ENCODE data around the gene MAK. TPM values are rescaled to one million over a fixed set of nuclear protein-coding genes. Genes with fewer than 3 reads are reported as not detected.
"Not testable (repeated sequence)": the region's sequence is repeated elsewhere in the genome, so short reads cannot be mapped to it uniquely, and the experiment has no call there.

The MAK gene
- total RNA-seq, 1 donor from 2014 or later = 0.17 TPM

GRCh38 chr6:10874207-10874606 lies 35.9 kb upstream of the MAK start:
- DNase-seq (ENCODE audit: low read depth) = no peak
- Histone ChIP-seq H3K27me3 (ENCODE audit: control insufficient read depth, insufficient read depth, low read length) (no peaks in the 10 kb centered on the region), H3K36me3 (ENCODE audit: control insufficient read depth, insufficient read depth, low read length) (no peaks in the 10 kb centered on the region), H3K4me3 (ENCODE audit: low read depth, low read length) (no peak overlapping the region)
- no peak for TF ChIP-seq CTCF (IDR thresholded peaks at IDR 0.05; ENCODE audit: insufficient read depth, low read length, poor library complexity, severe bottlenecking)

GRCh38 chr6:10873374-10873773 lies 35.0 kb upstream of the MAK start:
- Histone ChIP-seq H3K36me3 (ENCODE audit: control insufficient read depth, insufficient read depth, low read length) (no peaks in the 10 kb centered on the region), H3K27me3 (ENCODE audit: control insufficient read depth, insufficient read depth, low read length) (no peaks in the 10 kb centered on the region), H3K4me3 (ENCODE audit: low read depth, low read length) (no peak overlapping the region)
- TF ChIP-seq CTCF (IDR thresholded peaks at IDR 0.05; ENCODE audit: insufficient read depth, low read length, poor library complexity, severe bottlenecking) = no peak
- DNase-seq (ENCODE audit: low read depth) = no peak

- no peaks in the 10 kb centered on the region for H3K27me3 ChIP-seq (ENCODE audit: control insufficient read depth, insufficient read depth, low read length)
- H3K36me3 ChIP-seq (ENCODE audit: control insufficient read depth, insufficient read depth, low read length) = no peaks in the 10 kb centered on the region
- no peak overlapping the region for H3K4me3 ChIP-seq (ENCODE audit: low read depth, low read length)
- DNase-seq (ENCODE audit: low read depth) = no peak
- TF ChIP-seq CTCF (IDR thresholded peaks at IDR 0.05; ENCODE audit: insufficient read depth, low read length, poor library complexity, severe bottlenecking) = no peak
These were observed 29.6 kb upstream of the MAK start for GRCh38 chr6:10867952-10868351.

- not testable (repeated sequence) for H3K27me3 ChIP-seq (ENCODE audit: control insufficient read depth, insufficient read depth, low read length); DNase-seq (ENCODE audit: low read depth); H3K36me3 ChIP-seq (ENCODE audit: control insufficient read depth, insufficient read depth, low read length); H3K4me3 ChIP-seq (ENCODE audit: low read depth, low read length)
These were observed 28.4 kb upstream of the MAK start for GRCh38 chr6:10866709-10867108.

GRCh38 chr6:10863031-10863430 lies 24.7 kb upstream of the MAK start:
- not testable (repeated sequence) for H3K4me3 ChIP-seq (ENCODE audit: low read depth, low read length); H3K36me3 ChIP-seq (ENCODE audit: control insufficient read depth, insufficient read depth, low read length); DNase-seq (ENCODE audit: low read depth); H3K27me3 ChIP-seq (ENCODE audit: control insufficient read depth, insufficient read depth, low read length)

GRCh38 chr6:10862361-10862760 lies 24.0 kb upstream of the MAK start:
- DNase-seq (ENCODE audit: low read depth) = no peak
- Histone ChIP-seq H3K27me3 (ENCODE audit: control insufficient read depth, insufficient read depth, low read length) (no peaks in the 10 kb centered on the region), H3K4me3 (ENCODE audit: low read depth, low read length) (no peak overlapping the region), H3K36me3 (ENCODE audit: control insufficient read depth, insufficient read depth, low read length) (no peaks in the 10 kb centered on the region)
- TF ChIP-seq CTCF (IDR thresholded peaks at IDR 0.05; ENCODE audit: insufficient read depth, low read length, poor library complexity, severe bottlenecking) = no peak

GRCh38 chr6:10861086-10861485 lies 22.7 kb upstream of the MAK start:
- Histone ChIP-seq H3K36me3 (ENCODE audit: control insufficient read depth, insufficient read depth, low read length) (no peaks in the 10 kb centered on the region), H3K27me3 (ENCODE audit: control insufficient read depth, insufficient read depth, low read length) (no peaks in the 10 kb centered on the region), H3K4me3 (ENCODE audit: low read depth, low read length) (no peak overlapping the region)
- no peak for DNase-seq (ENCODE audit: low read depth)
- TF ChIP-seq CTCF (IDR thresholded peaks at IDR 0.05; ENCODE audit: insufficient read depth, low read length, poor library complexity, severe bottlenecking) = no peak

All from kidney epithelial cell (primary cell).